ENCODE measurements around the gene ARHGAP12. TPM values are rescaled to one million over a fixed set of nuclear protein-coding genes. Genes with fewer than 3 reads are reported as not detected.
A peak's percentile ranks its signal among the peaks of the same experiment; 100 is the strongest.

ARHGAP12 gene
- polyA plus RNA-seq, 1 of the 3 experiments (the other 2 are of a cell fraction): 8.6 TPM

DNA sequence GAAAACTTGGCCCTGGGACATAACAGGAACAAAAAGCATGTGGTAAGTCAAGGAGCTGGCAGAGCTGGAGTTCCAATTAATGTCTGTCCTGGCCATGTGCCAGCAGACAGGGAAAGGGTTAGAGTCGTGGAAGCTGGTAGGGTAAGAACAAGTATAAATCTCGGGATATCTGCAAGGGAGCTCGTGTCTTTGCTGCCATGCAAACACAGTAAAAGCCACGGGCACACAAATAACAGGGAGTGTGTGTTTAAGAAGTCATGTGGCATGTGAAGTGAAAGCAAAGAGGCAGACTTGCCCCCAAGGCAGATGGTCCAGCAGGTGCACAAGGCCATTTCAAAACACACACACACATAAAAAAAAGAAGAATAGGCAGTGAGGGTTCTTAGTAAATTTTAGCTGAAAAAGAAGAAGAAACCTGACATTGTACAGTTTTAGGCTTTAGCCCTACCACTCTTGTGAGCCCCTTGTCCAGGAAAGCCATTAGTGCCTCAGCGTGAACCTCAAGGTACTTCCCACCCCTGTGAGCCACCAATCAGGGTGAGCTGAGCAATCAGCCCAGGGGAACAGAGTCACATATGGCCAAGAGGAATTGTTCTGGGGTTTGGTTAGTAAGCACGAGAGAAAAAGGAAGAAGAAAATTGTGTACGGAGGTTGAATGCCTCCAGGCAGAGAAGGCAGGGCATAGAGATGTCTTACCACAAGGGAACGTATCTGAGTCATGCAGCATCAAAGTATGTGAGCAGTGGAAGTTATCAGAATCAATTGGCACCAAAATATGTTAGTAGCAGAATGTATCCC lies 32.8 kb upstream of the ARHGAP12 start:
- H3K9ac ChIP-seq: no peak overlapping the region
- TF ChIP-seq FOSL2 (IDR thresholded peaks at IDR 0.05; ENCODE audit: borderline replicate concordance, low read depth): peak; percentile 44; the same call in 1 of the 2 replicates
- no peak for TF ChIP-seq RAD21 (IDR thresholded peaks at IDR 0.05; ENCODE audit: low read length)
- no peak for TF ChIP-seq EZH2phosphoT487 (IDR thresholded peaks at IDR 0.05; ENCODE audit: borderline replicate concordance, low read depth)
- peak; percentile 44; the same call in 1 of the 2 replicates for TF ChIP-seq NFIC (IDR thresholded peaks at IDR 0.05; ENCODE audit: borderline replicate concordance)
- peaks cover 0 to 9% of the 10 kb centered on the region in 2 experiments; a peak in 1 of 4 replicates for H3K4me1 ChIP-seq (ENCODE audit: control insufficient read depth in 1 of 2, insufficient read depth in 2 of 2, low read depth in 1 of 2, low read length in 1 of 2)
- no peaks in the 10 kb centered on the region for H4K20me1 ChIP-seq (ENCODE audit: insufficient read depth)
- DNase-seq: no peak
- H3K4me2 ChIP-seq: no peak overlapping the region
- no peaks in the 10 kb centered on the region for H3K27me3 ChIP-seq (ENCODE audit: insufficient read depth)
- CTCF ChIA-PET: interaction anchor here (0.9 kb wide), 1 partner anchor 21 kb away, joined by 3 read pairs; no protein-coding TSS in a partner anchor
- no peak overlapping the region for H3K4me3 ChIP-seq (ENCODE audit: low read depth in 2 of 2, low read length in 1 of 2)
- H3K9me3 ChIP-seq: no peaks in the 10 kb centered on the region
- H2AFZ ChIP-seq (ENCODE audit: low read depth): no peak overlapping the region
- H3K79me2 ChIP-seq (ENCODE audit: insufficient read depth): no peaks in the 10 kb centered on the region
- WGBS (ENCODE audit: low lambda C conversion rate): 48% methylated on average over 8 of the region's 8 CpGs
- POLR2A ChIA-PET: no interaction called here
- no peak overlapping the region for H3K27ac ChIP-seq (ENCODE audit: low read depth in 2 of 2, low read length in 1 of 2)
- no peaks in the 10 kb centered on the region for H3K36me3 ChIP-seq (replicated peaks in 1 of 2; ENCODE audit: control insufficient read depth in 1 of 2, insufficient read depth in 2 of 2, low read length in 1 of 2)
- no peaks in the 10 kb centered on the region for H3K9me2 ChIP-seq
- no peaks in the 10 kb centered on the region for H3F3A ChIP-seq (replicated peaks; ENCODE audit: insufficient read depth)

DNA sequence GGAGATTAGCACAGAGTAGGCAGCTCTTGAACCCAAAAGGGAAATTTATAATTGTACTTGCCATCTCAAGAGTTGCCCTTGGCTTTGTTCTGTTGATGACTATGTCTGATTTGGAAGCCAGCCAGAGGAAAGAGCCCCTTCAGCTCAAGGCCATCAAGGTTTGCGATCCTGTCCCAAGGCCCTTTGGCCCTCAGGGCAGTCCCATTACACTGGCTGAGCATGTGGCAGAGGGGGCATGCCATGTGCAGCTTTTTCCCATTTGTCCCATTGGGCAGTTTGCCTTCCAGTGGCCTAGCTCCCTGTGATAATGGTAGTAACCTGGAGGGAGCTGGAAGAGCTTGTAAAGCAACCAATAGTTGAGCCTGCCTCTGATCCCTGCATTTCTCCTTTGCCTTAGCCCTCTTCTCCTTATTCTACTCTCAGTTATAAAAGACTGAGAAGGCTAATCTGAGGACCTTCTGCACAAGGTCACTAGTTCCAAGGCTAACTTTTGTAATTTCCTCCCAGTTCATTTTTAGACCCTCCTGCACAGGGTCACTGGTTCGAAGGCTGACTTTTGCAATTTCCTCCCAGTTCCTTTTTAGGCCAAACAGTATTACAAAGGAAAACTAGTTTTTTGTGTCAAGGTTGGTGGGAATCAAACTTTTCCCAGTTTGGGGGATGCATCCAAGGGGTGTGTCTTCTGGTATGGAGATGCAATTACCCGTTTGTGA lies 31.0 kb upstream of the ARHGAP12 start:
- CTCF ChIA-PET: interaction anchor here (0.5 to 0.9 kb wide), 2 partner anchors 46 to 97 kb away, joined by 3 read pairs; no protein-coding TSS in a partner anchor
- WGBS (ENCODE audit: low lambda C conversion rate): 83% methylated on average over 2 of the region's 3 CpGs

More for the DNA sequence above, 31.0 kb upstream of the ARHGAP12 start:
- H3K4me1 ChIP-seq (ENCODE audit: control insufficient read depth in 1 of 2, insufficient read depth in 2 of 2, low read depth in 1 of 2, low read length in 1 of 2): peaks cover 0 to 9% of the 10 kb centered on the region in 2 experiments; a peak in 1 of 4 replicates
- H3K9ac ChIP-seq: no peak overlapping the region
- no peak overlapping the region for H3K27ac ChIP-seq (ENCODE audit: low read depth in 2 of 2, low read length in 1 of 2)
- no peaks in the 10 kb centered on the region for H3F3A ChIP-seq (replicated peaks; ENCODE audit: insufficient read depth)
- no peaks in the 10 kb centered on the region for H4K20me1 ChIP-seq (ENCODE audit: insufficient read depth)
- no peak overlapping the region for H3K4me3 ChIP-seq (ENCODE audit: low read depth in 2 of 2, low read length in 1 of 2)
- no peak overlapping the region for H3K4me2 ChIP-seq
- no peaks in the 10 kb centered on the region for H3K36me3 ChIP-seq (replicated peaks in 1 of 2; ENCODE audit: control insufficient read depth in 1 of 2, insufficient read depth in 2 of 2, low read length in 1 of 2)
- H3K9me2 ChIP-seq: no peaks in the 10 kb centered on the region
- no peak overlapping the region for H2AFZ ChIP-seq (ENCODE audit: low read depth)
- no peaks in the 10 kb centered on the region for H3K9me3 ChIP-seq
- no peak for DNase-seq
- POLR2A ChIA-PET: no interaction called here
- TF ChIP-seq FOSL2 (IDR thresholded peaks at IDR 0.05; ENCODE audit: borderline replicate concordance, low read depth) (no peak), NFIC (IDR thresholded peaks at IDR 0.05; ENCODE audit: borderline replicate concordance) (no peak), NRF1 (IDR thresholded peaks at IDR 0.05; ENCODE audit: low read depth, low read length) (no peak), POLR2AphosphoS5 (IDR thresholded peaks at IDR 0.05; ENCODE audit: low read depth, low read length) (no peak), RCOR1 (IDR thresholded peaks at IDR 0.05; ENCODE audit: low read length) (no peak), RXRA (IDR thresholded peaks at IDR 0.05; ENCODE audit: borderline replicate concordance, low read depth) (no peak), GABPA (IDR thresholded peaks at IDR 0.05; ENCODE audit: low read depth) (no peak), CHD2 (IDR thresholded peaks at IDR 0.05; ENCODE audit: low read length, partially characterized antibody) (no peak), RAD21 (IDR thresholded peaks at IDR 0.05; ENCODE audit: low read length) (no peak), FOXJ3 (CRISPR knock-in tag; IDR thresholded peaks at IDR 0.05) (no peak), JUND (IDR thresholded peaks at IDR 0.05) (no peak), TAF1 (IDR thresholded peaks at IDR 0.05; ENCODE audit: borderline replicate concordance, low read depth, low read length) (no peak)
- TF ChIP-seq, protein P1, sequence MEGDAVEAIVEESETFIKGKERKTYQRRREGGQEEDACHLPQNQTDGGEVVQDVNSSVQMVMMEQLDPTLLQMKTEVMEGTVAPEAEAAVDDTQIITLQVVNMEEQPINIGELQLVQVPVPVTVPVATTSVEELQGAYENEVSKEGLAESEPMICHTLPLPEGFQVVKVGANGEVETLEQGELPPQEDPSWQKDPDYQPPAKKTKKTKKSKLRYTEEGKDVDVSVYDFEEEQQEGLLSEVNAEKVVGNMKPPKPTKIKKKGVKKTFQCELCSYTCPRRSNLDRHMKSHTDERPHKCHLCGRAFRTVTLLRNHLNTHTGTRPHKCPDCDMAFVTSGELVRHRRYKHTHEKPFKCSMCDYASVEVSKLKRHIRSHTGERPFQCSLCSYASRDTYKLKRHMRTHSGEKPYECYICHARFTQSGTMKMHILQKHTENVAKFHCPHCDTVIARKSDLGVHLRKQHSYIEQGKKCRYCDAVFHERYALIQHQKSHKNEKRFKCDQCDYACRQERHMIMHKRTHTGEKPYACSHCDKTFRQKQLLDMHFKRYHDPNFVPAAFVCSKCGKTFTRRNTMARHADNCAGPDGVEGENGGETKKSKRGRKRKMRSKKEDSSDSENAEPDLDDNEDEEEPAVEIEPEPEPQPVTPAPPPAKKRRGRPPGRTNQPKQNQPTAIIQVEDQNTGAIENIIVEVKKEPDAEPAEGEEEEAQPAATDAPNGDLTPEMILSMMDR (IDR thresholded peaks at IDR 0.05): no peak
- TF ChIP-seq, protein P2, sequence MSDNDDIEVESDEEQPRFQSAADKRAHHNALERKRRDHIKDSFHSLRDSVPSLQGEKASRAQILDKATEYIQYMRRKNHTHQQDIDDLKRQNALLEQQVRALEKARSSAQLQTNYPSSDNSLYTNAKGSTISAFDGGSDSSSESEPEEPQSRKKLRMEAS (IDR thresholded peaks at IDR 0.05; ENCODE audit: low read depth): no peak
- TF ChIP-seq, protein P3, sequence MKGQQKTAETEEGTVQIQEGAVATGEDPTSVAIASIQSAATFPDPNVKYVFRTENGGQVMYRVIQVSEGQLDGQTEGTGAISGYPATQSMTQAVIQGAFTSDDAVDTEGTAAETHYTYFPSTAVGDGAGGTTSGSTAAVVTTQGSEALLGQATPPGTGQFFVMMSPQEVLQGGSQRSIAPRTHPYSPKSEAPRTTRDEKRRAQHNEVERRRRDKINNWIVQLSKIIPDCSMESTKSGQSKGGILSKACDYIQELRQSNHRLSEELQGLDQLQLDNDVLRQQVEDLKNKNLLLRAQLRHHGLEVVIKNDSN (IDR thresholded peaks at IDR 0.05; ENCODE audit: borderline replicate concordance, low read depth): no peak
- no peaks in the 10 kb centered on the region for H3K79me2 ChIP-seq (ENCODE audit: insufficient read depth)
- H3K27me3 ChIP-seq (ENCODE audit: insufficient read depth): no peaks in the 10 kb centered on the region
